HG02588 (cell line): Measurements from ENCODE around the gene POLN.
A peak's percentile ranks its signal among the peaks of the same experiment; 100 is the strongest.

Experiments
- ATAC-seq: cut with Tn5 transposase; IDR thresholded peaks from one replicate; pipeline ENCODE4 v1.9.1; 2021; ENCODE audit warnings: mild to moderate bottlenecking, moderate library complexity; ENCODE audit not compliant: unreplicated experiment

Gene POLN

DNA sequence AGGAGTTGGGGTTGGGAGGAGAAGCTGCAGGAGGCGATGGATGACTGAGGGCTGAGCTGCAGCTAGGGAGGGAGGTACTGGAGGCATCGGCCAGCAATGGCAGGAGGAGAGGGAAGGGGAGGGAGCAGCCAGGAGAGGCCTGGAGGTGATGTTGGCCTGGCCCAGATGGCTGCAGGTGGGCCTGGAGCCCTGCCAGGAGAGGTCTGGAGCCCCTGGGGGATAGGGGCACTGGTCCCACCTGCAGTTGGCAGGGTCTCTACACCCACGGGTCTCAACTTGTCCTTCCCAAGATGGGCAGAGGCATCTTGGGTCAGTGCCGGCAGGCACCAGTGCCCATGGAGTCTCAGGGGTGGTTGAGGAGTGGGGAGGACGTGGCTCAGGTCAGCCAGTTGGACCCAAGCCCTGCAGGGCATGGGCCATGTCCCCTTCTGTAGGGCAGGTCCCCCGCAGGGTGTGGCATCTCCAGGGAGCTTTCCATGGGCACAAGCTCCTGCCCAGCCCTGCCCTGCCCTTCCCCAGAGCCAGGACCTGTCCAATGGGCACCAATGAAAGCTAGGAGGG lies 22.6 kb upstream of the POLN start:
- no peak for ATAC-seq

DNA sequence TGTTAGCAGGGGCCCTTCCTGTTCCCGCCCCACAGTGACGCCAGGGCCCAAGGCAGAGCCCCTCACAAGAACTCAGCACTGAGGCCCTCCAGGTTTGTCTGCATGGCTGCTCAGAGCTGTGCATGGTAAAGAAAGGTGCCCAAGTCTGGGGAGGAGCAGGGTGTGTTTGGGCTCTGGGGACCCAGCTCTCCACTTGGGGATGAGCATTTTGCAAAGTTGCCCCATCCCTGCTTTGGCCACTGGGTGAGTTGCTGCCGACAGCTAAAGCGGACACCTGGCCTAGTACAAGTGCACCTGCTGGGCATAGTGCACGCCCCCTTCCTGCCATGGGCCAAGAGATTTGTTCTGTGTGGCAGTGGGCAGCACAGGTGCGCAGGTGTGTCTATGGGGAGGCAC lies 22.0 kb upstream of the POLN start:
- no peak for ATAC-seq

- ATAC-seq, result no peak
These were observed 21.0 kb upstream of the POLN start for GRCh38 chr4:2262944-2263250.

- ATAC-seq, result peak; percentile 88
These were observed 20.4 kb upstream of the POLN start for GRCh38 chr4:2262145-2262943.

- no peak for ATAC-seq
These were observed 19.9 kb upstream of the POLN start, which contains the start of gene MXD4 for GRCh38 chr4:2261853-2262144. TSS of gene MXD4 (minus strand) at chr4:2262109. CDS start at chr4:2261980, 129 bp downstream.

DNA sequence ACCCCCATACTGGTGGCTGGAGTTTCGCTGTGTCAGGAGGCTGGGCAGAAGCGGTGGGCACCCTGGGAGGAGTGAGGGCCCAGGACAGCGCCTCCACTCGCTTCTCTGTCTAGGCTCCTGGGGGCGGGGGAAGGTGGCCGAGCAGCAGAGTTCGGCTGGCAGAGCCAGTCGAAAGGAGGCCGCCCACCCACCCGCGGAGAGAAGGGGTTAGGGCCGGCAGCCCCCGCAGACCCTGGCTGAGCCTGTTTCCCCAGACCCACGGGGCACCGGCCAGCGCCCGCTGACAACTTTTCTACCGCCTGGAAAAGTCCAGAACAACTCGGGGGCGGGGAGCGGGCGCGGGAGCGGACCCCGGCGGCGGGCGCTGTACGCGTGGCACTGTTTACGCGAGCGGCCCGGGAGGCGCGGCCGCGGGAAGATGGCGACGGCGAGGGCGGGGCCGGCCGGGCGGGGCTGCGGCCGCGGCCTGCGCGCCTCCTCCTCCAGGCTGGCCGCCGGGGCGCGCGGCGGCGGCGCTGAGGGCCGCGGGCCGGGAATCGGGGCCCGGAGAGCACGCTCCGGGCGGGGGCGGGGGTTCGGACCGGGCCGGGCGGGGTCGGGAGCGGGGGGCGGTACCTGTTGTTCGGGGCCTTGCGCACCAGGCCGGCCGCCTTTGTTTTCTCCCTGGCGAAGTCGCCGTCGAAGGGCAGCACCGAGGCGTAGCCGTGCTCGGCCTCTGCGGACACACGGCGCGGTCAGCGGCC lies 19.4 kb upstream of the POLN start:
- ATAC-seq, result no peak

GRCh38 chr4:2260344-2261109 lies 18.6 kb upstream of the POLN start:
- ATAC-seq, result no peak

GRCh38 chr4:2259541-2260343 lies 17.8 kb upstream of the POLN start:
- no peak for ATAC-seq

DNA sequence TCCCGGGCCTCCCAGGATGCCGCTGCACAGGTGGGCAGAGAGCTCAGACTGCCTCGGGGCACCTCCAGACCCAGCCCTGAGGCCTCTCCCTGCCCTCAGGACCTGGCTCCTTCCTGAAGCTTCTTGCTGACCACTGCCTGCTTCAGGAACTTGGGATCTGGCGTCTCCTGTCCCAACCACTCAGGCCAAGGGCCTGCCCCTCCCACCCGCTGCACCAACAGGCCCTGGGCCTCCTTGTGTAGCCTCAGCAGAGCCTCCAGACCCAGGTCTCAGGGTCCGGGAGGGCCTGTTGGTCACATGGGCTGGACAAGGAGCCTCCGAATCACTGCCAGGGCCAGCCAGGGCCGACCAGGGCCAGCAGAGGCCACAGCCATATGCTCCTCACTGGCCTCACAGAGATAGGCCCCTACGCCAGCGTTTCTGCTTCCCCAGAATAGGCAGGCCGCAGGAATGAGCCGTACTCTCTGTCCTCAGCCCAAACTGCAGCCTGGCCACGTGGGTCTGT lies 17.2 kb upstream of the POLN start:
- ATAC-seq, result no peak

DNA sequence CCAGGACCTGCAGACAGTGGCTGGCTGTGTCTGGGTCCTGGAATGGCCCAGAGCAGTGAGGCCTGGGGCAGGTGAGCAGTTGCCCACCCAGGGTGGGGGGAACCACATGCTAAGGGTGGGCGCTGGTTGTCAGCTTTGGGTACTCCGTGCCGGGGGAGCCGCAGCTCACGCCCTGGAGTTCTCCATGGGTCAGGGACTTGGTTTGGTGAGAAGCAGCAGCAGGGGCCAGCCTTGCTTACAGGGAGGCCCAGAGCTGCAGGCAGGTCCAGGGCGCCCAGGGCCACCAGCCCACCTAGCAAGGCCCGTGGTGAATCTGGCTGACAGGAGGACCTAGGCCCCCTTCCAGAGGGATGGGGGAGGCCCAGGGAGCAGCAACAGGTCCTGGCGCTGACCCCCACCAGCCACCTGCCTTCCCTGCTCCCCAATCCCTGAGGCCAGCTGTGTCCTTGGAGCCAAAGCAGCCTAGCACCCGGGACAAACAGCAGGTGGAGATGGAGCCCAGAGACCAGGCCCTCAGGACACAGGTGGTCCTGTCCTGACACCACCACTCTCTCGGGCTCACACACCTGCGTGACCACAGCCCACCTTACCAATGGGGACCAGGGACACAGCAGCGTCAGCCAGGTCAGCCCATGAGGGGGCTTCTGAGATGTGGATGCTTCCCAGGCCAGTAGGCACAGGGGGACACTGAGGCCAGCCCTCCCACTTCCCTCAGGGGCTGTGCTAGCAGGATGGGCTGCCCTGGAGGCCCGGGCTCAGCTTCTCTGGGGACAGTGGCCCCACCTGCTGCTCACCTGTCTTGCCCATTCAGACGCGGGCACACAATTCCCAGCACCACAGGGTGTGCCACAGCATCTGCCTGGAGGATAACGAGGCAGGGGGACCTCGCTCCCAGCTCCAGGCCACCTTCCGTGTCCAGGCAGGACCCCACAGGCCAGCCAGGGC lies 16.4 kb upstream of the POLN start:
- ATAC-seq, result no peak

- no peak for ATAC-seq
These were observed 15.6 kb upstream of the POLN start for GRCh38 chr4:2257361-2258081.

DNA sequence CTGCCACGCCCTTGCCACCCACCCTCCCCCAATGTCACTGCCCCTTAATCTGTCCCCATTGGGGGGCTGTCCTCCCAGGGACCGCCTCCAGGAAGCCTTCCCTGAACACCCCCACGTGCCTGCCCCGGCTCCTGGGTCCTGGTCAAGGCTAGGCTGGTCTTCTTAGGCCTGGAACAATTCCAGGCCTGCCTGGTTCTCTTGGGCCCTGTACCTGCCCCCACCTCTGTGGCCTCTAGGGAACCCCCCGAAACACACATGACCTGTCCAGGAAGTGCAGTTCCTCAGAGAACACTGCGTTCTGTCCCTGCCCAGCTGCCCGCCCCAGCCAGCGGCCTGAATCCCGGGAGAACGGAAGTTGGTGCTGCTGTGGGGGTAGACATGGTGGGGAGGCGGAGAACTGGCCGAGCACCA lies 14.9 kb upstream of the POLN start:
- ATAC-seq, result no peak

- no peak for ATAC-seq
These were observed 14.3 kb upstream of the POLN start for GRCh38 chr4:2256156-2256731.

DNA sequence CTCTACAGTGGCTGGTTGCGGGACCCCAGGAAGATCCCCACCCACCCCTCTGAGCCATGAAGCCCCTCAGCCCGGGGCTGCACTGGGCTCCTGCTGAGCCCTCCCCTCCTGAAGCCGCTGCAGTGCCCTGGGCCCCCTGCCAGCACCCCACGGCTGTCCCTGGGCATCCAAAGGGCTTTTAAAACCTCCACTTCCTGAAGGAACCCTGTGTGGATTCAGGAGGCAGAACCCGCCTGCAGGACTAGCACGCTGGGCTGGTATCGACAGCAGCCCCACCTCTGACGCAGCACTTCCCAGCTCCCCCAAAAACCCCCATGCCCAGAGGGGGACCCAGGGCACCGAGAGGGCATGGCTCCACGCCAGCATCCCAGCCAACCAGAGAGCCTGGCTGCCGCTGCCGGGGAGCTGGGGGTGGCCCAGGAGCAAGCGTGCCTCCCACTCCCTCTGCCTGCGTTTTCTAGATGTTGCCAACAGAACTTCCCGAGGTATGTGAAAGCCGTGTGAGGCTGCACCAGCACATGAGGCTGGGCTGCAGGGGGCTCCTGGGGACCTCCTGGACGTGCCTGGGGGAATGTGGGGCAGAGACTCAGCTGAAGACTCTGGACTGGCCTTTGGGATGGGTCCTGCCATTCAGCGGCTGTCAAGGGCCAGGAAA lies 13.7 kb upstream of the POLN start:
- no peak for ATAC-seq

DNA sequence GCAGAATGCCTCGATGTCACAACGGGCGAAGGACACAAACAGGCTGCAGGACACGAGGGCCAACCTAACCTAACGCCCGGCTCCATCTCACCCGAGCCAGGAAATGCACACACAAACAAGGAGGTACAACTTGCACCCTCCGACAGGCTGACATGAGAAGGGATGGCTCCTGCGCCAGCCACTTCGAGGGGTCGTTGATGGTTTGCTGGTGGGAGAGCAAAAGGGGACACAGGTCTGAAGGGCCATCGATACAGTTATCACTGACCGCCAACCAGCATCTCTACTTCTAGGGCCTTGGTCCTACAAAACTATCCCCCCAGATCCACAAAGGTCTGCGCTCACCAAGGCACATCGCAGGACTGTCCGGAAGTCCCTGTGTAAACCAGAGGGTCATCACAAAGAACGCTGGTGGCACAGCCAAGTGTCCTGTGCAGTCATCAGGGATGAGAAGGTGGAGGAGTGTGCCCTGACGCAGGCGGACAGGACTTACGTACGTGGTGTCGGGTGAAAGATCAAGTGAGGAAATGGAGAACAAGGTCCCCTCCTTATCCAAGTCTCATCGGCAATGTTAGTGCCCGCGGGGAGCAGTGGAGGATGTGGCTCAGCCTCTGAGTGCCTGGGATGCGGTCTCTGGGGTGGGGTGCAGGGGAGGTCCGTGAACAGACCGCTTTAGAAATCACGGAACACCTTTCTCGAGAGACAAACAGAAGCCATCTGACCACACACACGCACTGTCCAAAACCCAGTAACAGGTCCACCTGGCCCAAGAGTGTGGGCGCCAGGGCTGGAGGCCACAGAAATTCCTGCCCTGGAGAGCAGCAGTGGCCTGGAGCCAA lies 13.0 kb upstream of the POLN start:
- no peak for ATAC-seq

- ATAC-seq, result no peak
These were observed 11.5 kb upstream of the POLN start for GRCh38 chr4:2253160-2254084.
